ENCODE results near the gene RTF2.

The RTF2 gene

GRCh38 chr20:56437196-56437960 is 31.0 kb upstream of the RTF2 start:
- Histone ChIP-seq H3K36me3 (ENCODE audit: control insufficient read depth in 2 of 2, insufficient read depth in 2 of 2, low read length in 2 of 2) (no peaks in the 10 kb centered on the region), H3K9ac (ENCODE audit: low read depth in 1 of 2, low read length in 2 of 2) (no peak overlapping the region), H3K27ac (ENCODE audit: low read depth in 2 of 2, low read length in 2 of 2) (no peak overlapping the region), H3K4me1 (ENCODE audit: control insufficient read depth in 2 of 2, insufficient read depth in 2 of 2, low read length in 2 of 2) (no peaks in the 10 kb centered on the region), H3K27me3 (ENCODE audit: control insufficient read depth in 2 of 2, insufficient read depth in 2 of 2, low read length in 2 of 2) (no peaks in the 10 kb centered on the region), H3K9me3 (ENCODE audit: control insufficient read depth in 2 of 2, low read length in 2 of 2) (no peaks in the 10 kb centered on the region), H3K4me3 (ENCODE audit: low read length in 2 of 2) (no peak overlapping the region)

GRCh38 chr20:56438284-56438683 is 30.1 kb upstream of the RTF2 start:
- no peaks in the 10 kb centered on the region for H3K27me3 ChIP-seq (ENCODE audit: control insufficient read depth in 2 of 2, insufficient read depth in 2 of 2, low read length in 2 of 2)
- no peak overlapping the region for H3K4me3 ChIP-seq (ENCODE audit: low read length in 2 of 2)
- H3K9me3 ChIP-seq (ENCODE audit: control insufficient read depth in 2 of 2, low read length in 2 of 2): no peaks in the 10 kb centered on the region
- no peak overlapping the region for H3K9ac ChIP-seq (ENCODE audit: low read depth in 1 of 2, low read length in 2 of 2)
- no peaks in the 10 kb centered on the region for H3K4me1 ChIP-seq (ENCODE audit: control insufficient read depth in 2 of 2, insufficient read depth in 2 of 2, low read length in 2 of 2)
- H3K36me3 ChIP-seq (ENCODE audit: control insufficient read depth in 2 of 2, insufficient read depth in 2 of 2, low read length in 2 of 2): no peaks in the 10 kb centered on the region
- H3K27ac ChIP-seq (ENCODE audit: low read depth in 2 of 2, low read length in 2 of 2): no peak overlapping the region

GRCh38 chr20:56439771-56440291 is 28.6 kb upstream of the RTF2 start:
- Histone ChIP-seq H3K36me3 (ENCODE audit: control insufficient read depth in 2 of 2, insufficient read depth in 2 of 2, low read length in 2 of 2) (no peaks in the 10 kb centered on the region), H3K9me3 (ENCODE audit: control insufficient read depth in 2 of 2, low read length in 2 of 2) (no peaks in the 10 kb centered on the region), H3K27me3 (ENCODE audit: control insufficient read depth in 2 of 2, insufficient read depth in 2 of 2, low read length in 2 of 2) (no peaks in the 10 kb centered on the region), H3K9ac (ENCODE audit: low read depth in 1 of 2, low read length in 2 of 2) (no peak overlapping the region), H3K27ac (ENCODE audit: low read depth in 2 of 2, low read length in 2 of 2) (peak overlapping the region in 1 of 2 donors; percentile 9), H3K4me1 (ENCODE audit: control insufficient read depth in 2 of 2, insufficient read depth in 2 of 2, low read length in 2 of 2) (no peaks in the 10 kb centered on the region), H3K4me3 (ENCODE audit: low read length in 2 of 2) (no peak overlapping the region)

GRCh38 chr20:56440346-56441007 is 27.9 kb upstream of the RTF2 start:
- no peaks in the 10 kb centered on the region for H3K36me3 ChIP-seq (ENCODE audit: control insufficient read depth in 2 of 2, insufficient read depth in 2 of 2, low read length in 2 of 2)
- H3K9ac ChIP-seq (ENCODE audit: low read depth in 1 of 2, low read length in 2 of 2): no peak overlapping the region
- no peaks in the 10 kb centered on the region for H3K27me3 ChIP-seq (ENCODE audit: control insufficient read depth in 2 of 2, insufficient read depth in 2 of 2, low read length in 2 of 2)
- H3K27ac ChIP-seq (ENCODE audit: low read depth in 2 of 2, low read length in 2 of 2): peak overlapping the region in 1 of 2 donors; percentile 9
- H3K9me3 ChIP-seq (ENCODE audit: control insufficient read depth in 2 of 2, low read length in 2 of 2): no peaks in the 10 kb centered on the region
- no peak overlapping the region for H3K4me3 ChIP-seq (ENCODE audit: low read length in 2 of 2)
- H3K4me1 ChIP-seq (ENCODE audit: control insufficient read depth in 2 of 2, insufficient read depth in 2 of 2, low read length in 2 of 2): no peaks in the 10 kb centered on the region

GRCh38 chr20:56442389-56443365 is 25.8 kb upstream of the RTF2 start:
- Histone ChIP-seq H3K4me3 (ENCODE audit: low read length in 2 of 2) (no peak overlapping the region), H3K36me3 (ENCODE audit: control insufficient read depth in 2 of 2, insufficient read depth in 2 of 2, low read length in 2 of 2) (no peaks in the 10 kb centered on the region), H3K9ac (ENCODE audit: low read depth in 1 of 2, low read length in 2 of 2) (no peak overlapping the region), H3K4me1 (ENCODE audit: control insufficient read depth in 2 of 2, insufficient read depth in 2 of 2, low read length in 2 of 2) (no peaks in the 10 kb centered on the region), H3K27ac (ENCODE audit: low read depth in 2 of 2, low read length in 2 of 2) (no peak overlapping the region), H3K27me3 (ENCODE audit: control insufficient read depth in 2 of 2, insufficient read depth in 2 of 2, low read length in 2 of 2) (no peaks in the 10 kb centered on the region), H3K9me3 (ENCODE audit: control insufficient read depth in 2 of 2, low read length in 2 of 2) (no peaks in the 10 kb centered on the region)

- H3K9me3 ChIP-seq (ENCODE audit: control insufficient read depth in 2 of 2, low read length in 2 of 2): no peaks in the 10 kb centered on the region
- H3K27me3 ChIP-seq (ENCODE audit: control insufficient read depth in 2 of 2, insufficient read depth in 2 of 2, low read length in 2 of 2): no peaks in the 10 kb centered on the region
- no peaks in the 10 kb centered on the region for H3K4me1 ChIP-seq (ENCODE audit: control insufficient read depth in 2 of 2, insufficient read depth in 2 of 2, low read length in 2 of 2)
- no peaks in the 10 kb centered on the region for H3K36me3 ChIP-seq (ENCODE audit: control insufficient read depth in 2 of 2, insufficient read depth in 2 of 2, low read length in 2 of 2)
- no peak overlapping the region for H3K27ac ChIP-seq (ENCODE audit: low read depth in 2 of 2, low read length in 2 of 2)
- H3K9ac ChIP-seq (ENCODE audit: low read depth in 1 of 2, low read length in 2 of 2): no peak overlapping the region
- no peak overlapping the region for H3K4me3 ChIP-seq (ENCODE audit: low read length in 2 of 2)
These were observed 24.5 kb upstream of the RTF2 start for GRCh38 chr20:56443654-56444540.

GRCh38 chr20:56445130-56445529 is 23.3 kb upstream of the RTF2 start:
- Histone ChIP-seq H3K9ac (ENCODE audit: low read depth in 1 of 2, low read length in 2 of 2) (no peak overlapping the region), H3K27me3 (ENCODE audit: control insufficient read depth in 2 of 2, insufficient read depth in 2 of 2, low read length in 2 of 2) (no peaks in the 10 kb centered on the region), H3K9me3 (ENCODE audit: control insufficient read depth in 2 of 2, low read length in 2 of 2) (no peaks in the 10 kb centered on the region), H3K36me3 (ENCODE audit: control insufficient read depth in 2 of 2, insufficient read depth in 2 of 2, low read length in 2 of 2) (no peaks in the 10 kb centered on the region), H3K4me1 (ENCODE audit: control insufficient read depth in 2 of 2, insufficient read depth in 2 of 2, low read length in 2 of 2) (no peaks in the 10 kb centered on the region), H3K4me3 (ENCODE audit: low read length in 2 of 2) (no peak overlapping the region), H3K27ac (ENCODE audit: low read depth in 2 of 2, low read length in 2 of 2) (no peak overlapping the region)

- Histone ChIP-seq H3K27me3 (ENCODE audit: control insufficient read depth in 2 of 2, insufficient read depth in 2 of 2, low read length in 2 of 2) (no peaks in the 10 kb centered on the region), H3K4me3 (ENCODE audit: low read length in 2 of 2) (no peak overlapping the region), H3K4me1 (ENCODE audit: control insufficient read depth in 2 of 2, insufficient read depth in 2 of 2, low read length in 2 of 2) (no peaks in the 10 kb centered on the region), H3K9ac (ENCODE audit: low read depth in 1 of 2, low read length in 2 of 2) (no peak overlapping the region), H3K36me3 (ENCODE audit: control insufficient read depth in 2 of 2, insufficient read depth in 2 of 2, low read length in 2 of 2) (no peaks in the 10 kb centered on the region), H3K9me3 (ENCODE audit: control insufficient read depth in 2 of 2, low read length in 2 of 2) (no peaks in the 10 kb centered on the region), H3K27ac (ENCODE audit: low read depth in 2 of 2, low read length in 2 of 2) (no peak overlapping the region)
These were observed 22.9 kb upstream of the RTF2 start for GRCh38 chr20:56445540-56445939.

GRCh38 chr20:56447227-56447626 is 21.2 kb upstream of the RTF2 start:
- no peaks in the 10 kb centered on the region for H3K27me3 ChIP-seq (ENCODE audit: control insufficient read depth in 2 of 2, insufficient read depth in 2 of 2, low read length in 2 of 2)
- H3K9me3 ChIP-seq (ENCODE audit: control insufficient read depth in 2 of 2, low read length in 2 of 2): no peaks in the 10 kb centered on the region
- H3K4me3 ChIP-seq (ENCODE audit: low read length in 2 of 2): no peak overlapping the region
- no peaks in the 10 kb centered on the region for H3K36me3 ChIP-seq (ENCODE audit: control insufficient read depth in 2 of 2, insufficient read depth in 2 of 2, low read length in 2 of 2)
- no peaks in the 10 kb centered on the region for H3K4me1 ChIP-seq (ENCODE audit: control insufficient read depth in 2 of 2, insufficient read depth in 2 of 2, low read length in 2 of 2)
- H3K9ac ChIP-seq (ENCODE audit: low read depth in 1 of 2, low read length in 2 of 2): no peak overlapping the region
- H3K27ac ChIP-seq (ENCODE audit: low read depth in 2 of 2, low read length in 2 of 2): no peak overlapping the region

All from mucosa of rectum (tissue), 2 donors.